Measurements from ENCODE around the gene CSF2RB.

The CSF2RB gene

GRCh38 chr22:36884349-36885158, 28.9 kb upstream of the CSF2RB start:
- ATAC-seq (ENCODE audit: insufficient read depth, low read depth) (no peak), DNase-seq (no peak)
- peaks cover 8% of the 10 kb centered on the region for H3K27me3 ChIP-seq (ENCODE audit: insufficient read depth, low read length, poor library complexity)
- H3K79me2 ChIP-seq (ENCODE audit: insufficient read depth, low read length): no peaks in the 10 kb centered on the region
- TF ChIP-seq CTCF (IDR thresholded peaks at IDR 0.05; ENCODE audit: borderline replicate concordance, extremely low read depth, low read length, poor library complexity, severe bottlenecking): no peak
- no peak for TF ChIP-seq EZH2 (IDR thresholded peaks at IDR 0.05; ENCODE audit: borderline replicate concordance, low read depth, low read length, severe bottlenecking)
- no peaks in the 10 kb centered on the region for H3K4me1 ChIP-seq (ENCODE audit: insufficient read depth, low read length)
- no peaks in the 10 kb centered on the region for H4K20me1 ChIP-seq (ENCODE audit: insufficient read depth, low read length)
- H3K36me3 ChIP-seq (ENCODE audit: insufficient read depth, low read length): no peaks in the 10 kb centered on the region
- no peak overlapping the region for H3K9ac ChIP-seq (ENCODE audit: low read depth, low read length)
- H2AFZ ChIP-seq (ENCODE audit: low read depth, low read length): no peak overlapping the region
- H3K27ac ChIP-seq (ENCODE audit: low read length): no peak overlapping the region
- H3K4me2 ChIP-seq (ENCODE audit: insufficient read depth, low read length): no peak overlapping the region
- H3K4me3 ChIP-seq (ENCODE audit: low read depth in 1 of 2, low read length in 2 of 2): no peak overlapping the region
- H3K9me3 ChIP-seq (ENCODE audit: insufficient read depth, low read length, severe bottlenecking): no peaks in the 10 kb centered on the region

- TF ChIP-seq EZH2 (IDR thresholded peaks at IDR 0.05; ENCODE audit: borderline replicate concordance, low read depth, low read length, severe bottlenecking): no peak
- no peak for TF ChIP-seq CTCF (IDR thresholded peaks at IDR 0.05; ENCODE audit: borderline replicate concordance, extremely low read depth, low read length, poor library complexity, severe bottlenecking)
- H3K27ac ChIP-seq (ENCODE audit: low read length): no peak overlapping the region
- H3K9ac ChIP-seq (ENCODE audit: low read depth, low read length): no peak overlapping the region
- H4K20me1 ChIP-seq (ENCODE audit: insufficient read depth, low read length): no peaks in the 10 kb centered on the region
- H3K9me3 ChIP-seq (ENCODE audit: insufficient read depth, low read length, severe bottlenecking): no peaks in the 10 kb centered on the region
- no peak for DNase-seq
- ATAC-seq (ENCODE audit: insufficient read depth, low read depth): no peak
- H3K4me2 ChIP-seq (ENCODE audit: insufficient read depth, low read length): no peak overlapping the region
- H2AFZ ChIP-seq (ENCODE audit: low read depth, low read length): no peak overlapping the region
- peaks cover 8% of the 10 kb centered on the region for H3K27me3 ChIP-seq (ENCODE audit: insufficient read depth, low read length, poor library complexity)
- H3K36me3 ChIP-seq (ENCODE audit: insufficient read depth, low read length): no peaks in the 10 kb centered on the region
- H3K4me1 ChIP-seq (ENCODE audit: insufficient read depth, low read length): no peaks in the 10 kb centered on the region
- H3K4me3 ChIP-seq (ENCODE audit: low read depth in 1 of 2, low read length in 2 of 2): no peak overlapping the region
- H3K79me2 ChIP-seq (ENCODE audit: insufficient read depth, low read length): no peaks in the 10 kb centered on the region
These were observed 28.0 kb upstream of the CSF2RB start for GRCh38 chr22:36885474-36885873.

GRCh38 chr22:36886016-36886415, 27.4 kb upstream of the CSF2RB start:
- Histone ChIP-seq H3K9ac (ENCODE audit: low read depth, low read length) (no peak overlapping the region), H3K36me3 (ENCODE audit: insufficient read depth, low read length) (no peaks in the 10 kb centered on the region), H3K4me1 (ENCODE audit: insufficient read depth, low read length) (no peaks in the 10 kb centered on the region), H3K4me3 (ENCODE audit: low read depth in 1 of 2, low read length in 2 of 2) (no peak overlapping the region), H3K27ac (ENCODE audit: low read length) (no peak overlapping the region), H3K4me2 (ENCODE audit: insufficient read depth, low read length) (no peak overlapping the region), H2AFZ (ENCODE audit: low read depth, low read length) (no peak overlapping the region), H3K79me2 (ENCODE audit: insufficient read depth, low read length) (no peaks in the 10 kb centered on the region), H4K20me1 (ENCODE audit: insufficient read depth, low read length) (no peaks in the 10 kb centered on the region), H3K9me3 (ENCODE audit: insufficient read depth, low read length, severe bottlenecking) (no peaks in the 10 kb centered on the region), H3K27me3 (ENCODE audit: insufficient read depth, low read length, poor library complexity) (peaks cover 8% of the 10 kb centered on the region)
- TF ChIP-seq EZH2 (IDR thresholded peaks at IDR 0.05; ENCODE audit: borderline replicate concordance, low read depth, low read length, severe bottlenecking): no peak
- DNase-seq (no peak), ATAC-seq (ENCODE audit: insufficient read depth, low read depth) (no peak)

GRCh38 chr22:36887162-36887561, 26.3 kb upstream of the CSF2RB start:
- Histone ChIP-seq H3K36me3 (ENCODE audit: insufficient read depth, low read length) (no peaks in the 10 kb centered on the region), H3K9ac (ENCODE audit: low read depth, low read length) (no peak overlapping the region), H3K27me3 (ENCODE audit: insufficient read depth, low read length, poor library complexity) (peaks cover 12% of the 10 kb centered on the region), H3K9me3 (ENCODE audit: insufficient read depth, low read length, severe bottlenecking) (no peaks in the 10 kb centered on the region), H2AFZ (ENCODE audit: low read depth, low read length) (no peak overlapping the region), H3K27ac (ENCODE audit: low read length) (no peak overlapping the region), H3K79me2 (ENCODE audit: insufficient read depth, low read length) (no peaks in the 10 kb centered on the region), H3K4me2 (ENCODE audit: insufficient read depth, low read length) (no peak overlapping the region), H3K4me1 (ENCODE audit: insufficient read depth, low read length) (no peaks in the 10 kb centered on the region), H3K4me3 (ENCODE audit: low read depth in 1 of 2, low read length in 2 of 2) (no peak overlapping the region), H4K20me1 (ENCODE audit: insufficient read depth, low read length) (no peaks in the 10 kb centered on the region)
- DNase-seq: no peak
- TF ChIP-seq EZH2 (IDR thresholded peaks at IDR 0.05; ENCODE audit: borderline replicate concordance, low read depth, low read length, severe bottlenecking) (no peak), CTCF (IDR thresholded peaks at IDR 0.05; ENCODE audit: borderline replicate concordance, extremely low read depth, low read length, poor library complexity, severe bottlenecking) (no peak)
- no peak for ATAC-seq (ENCODE audit: insufficient read depth, low read depth)
